ENCODE data around the gene TRAF3. TPM values are rescaled to one million over a fixed set of nuclear protein-coding genes. Genes with fewer than 3 reads are reported as not detected.

The TRAF3 gene
- total RNA-seq, 1 donor, result 19.5 TPM

DNA sequence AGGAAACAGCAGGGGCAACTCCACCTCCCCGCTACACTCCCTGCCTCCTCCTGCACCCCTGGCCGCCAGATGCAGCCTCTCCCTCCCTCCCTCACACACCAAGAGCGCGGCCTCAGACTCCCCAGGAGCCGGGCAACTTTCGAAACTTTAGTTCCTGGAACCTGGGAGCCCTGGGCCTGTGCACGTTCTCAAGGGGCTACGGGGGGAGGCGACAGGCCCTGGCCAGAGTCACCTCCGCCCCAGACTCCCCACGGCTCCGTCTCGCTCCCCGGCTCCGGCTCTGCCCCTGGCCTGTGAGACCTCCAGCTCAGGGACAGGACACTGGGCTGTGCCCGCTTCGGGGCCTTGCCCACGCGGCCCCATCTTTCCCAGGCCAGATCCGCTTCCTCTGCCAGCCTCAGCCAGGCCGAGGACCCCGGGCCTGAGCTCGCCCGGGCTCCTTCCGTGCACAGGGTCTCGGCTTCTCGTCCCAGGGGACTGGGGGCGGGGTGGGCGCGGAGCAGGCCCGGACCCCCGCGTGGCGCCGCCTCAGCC is 150.7 kb downstream of the TRAF3 start:
- peaks cover 6% of the 10 kb centered on the region for H3K4me1 ChIP-seq (ENCODE audit: insufficient read depth, low read length)
- H4K20me1 ChIP-seq (ENCODE audit: insufficient read depth, low read length), result peaks cover 22% of the 10 kb centered on the region
- no peak overlapping the region for H3K27ac ChIP-seq (ENCODE audit: low read depth, low read length)
- H3K36me3 ChIP-seq (ENCODE audit: insufficient read depth, low read length), result peaks cover 1% of the 10 kb centered on the region
- H3K79me2 ChIP-seq (ENCODE audit: insufficient read depth, low read length), result no peaks in the 10 kb centered on the region
- TF ChIP-seq, protein P1, sequence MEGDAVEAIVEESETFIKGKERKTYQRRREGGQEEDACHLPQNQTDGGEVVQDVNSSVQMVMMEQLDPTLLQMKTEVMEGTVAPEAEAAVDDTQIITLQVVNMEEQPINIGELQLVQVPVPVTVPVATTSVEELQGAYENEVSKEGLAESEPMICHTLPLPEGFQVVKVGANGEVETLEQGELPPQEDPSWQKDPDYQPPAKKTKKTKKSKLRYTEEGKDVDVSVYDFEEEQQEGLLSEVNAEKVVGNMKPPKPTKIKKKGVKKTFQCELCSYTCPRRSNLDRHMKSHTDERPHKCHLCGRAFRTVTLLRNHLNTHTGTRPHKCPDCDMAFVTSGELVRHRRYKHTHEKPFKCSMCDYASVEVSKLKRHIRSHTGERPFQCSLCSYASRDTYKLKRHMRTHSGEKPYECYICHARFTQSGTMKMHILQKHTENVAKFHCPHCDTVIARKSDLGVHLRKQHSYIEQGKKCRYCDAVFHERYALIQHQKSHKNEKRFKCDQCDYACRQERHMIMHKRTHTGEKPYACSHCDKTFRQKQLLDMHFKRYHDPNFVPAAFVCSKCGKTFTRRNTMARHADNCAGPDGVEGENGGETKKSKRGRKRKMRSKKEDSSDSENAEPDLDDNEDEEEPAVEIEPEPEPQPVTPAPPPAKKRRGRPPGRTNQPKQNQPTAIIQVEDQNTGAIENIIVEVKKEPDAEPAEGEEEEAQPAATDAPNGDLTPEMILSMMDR (IDR thresholded peaks at IDR 0.05; ENCODE audit: extremely low read depth, low read depth, low read length), result no peak
- peak overlapping the region; percentile 43 for H3K4me3 ChIP-seq (ENCODE audit: insufficient read depth, low read length)
- DNase-seq (ENCODE audit: insufficient read length, low spot score, missing footprints), result no peak
- peaks cover 77% of the 10 kb centered on the region for H3K27me3 ChIP-seq (ENCODE audit: insufficient read depth, low read length)
- no peak overlapping the region for H2AFZ ChIP-seq (ENCODE audit: low read length)
- H3K9me3 ChIP-seq (ENCODE audit: low read depth, low read length), result no peaks in the 10 kb centered on the region
- peak overlapping the region; percentile 45 for H3K4me2 ChIP-seq (ENCODE audit: insufficient read depth, low read length)

DNA sequence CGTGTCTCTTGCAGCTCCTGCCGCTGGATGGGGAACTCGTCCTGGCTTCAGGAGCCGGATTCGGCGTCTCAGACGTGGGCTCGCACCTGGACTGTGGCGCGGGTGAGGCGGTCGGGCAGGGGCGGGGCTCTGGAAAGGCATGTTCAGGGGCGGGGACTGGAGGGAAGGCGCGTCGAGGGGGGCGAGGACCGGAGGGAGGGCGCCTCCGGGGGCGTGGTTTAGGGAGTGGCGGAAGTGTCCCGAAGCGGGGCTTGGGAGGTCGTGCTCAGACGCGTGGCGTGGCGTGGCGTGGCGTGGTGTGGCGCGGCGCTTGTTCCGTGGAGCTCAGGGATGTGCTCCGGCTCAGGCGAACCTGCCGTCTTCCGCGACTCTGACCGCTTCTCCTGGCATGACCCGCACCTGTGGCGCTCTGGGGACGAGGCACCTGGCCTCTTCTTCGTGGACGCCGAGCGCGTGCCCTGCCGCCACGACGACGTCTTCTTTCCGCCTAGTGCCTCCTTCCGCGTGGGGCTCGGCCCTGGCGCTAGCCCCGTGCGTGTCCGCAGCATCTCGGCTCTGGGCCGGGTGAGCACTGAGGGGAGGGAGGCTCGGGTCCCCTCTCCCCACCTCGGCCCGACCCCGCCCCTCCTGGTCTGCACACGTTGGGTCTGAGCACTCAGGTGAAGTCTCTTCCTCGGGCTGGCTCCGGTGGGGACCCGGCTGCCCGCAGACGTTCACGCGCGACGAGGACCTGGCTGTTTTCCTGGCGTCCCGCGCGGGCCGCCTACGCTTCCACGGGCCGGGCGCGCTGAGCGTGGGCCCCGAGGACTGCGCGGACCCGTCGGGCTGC is 151.4 kb downstream of the TRAF3 start:
- peaks cover 6% of the 10 kb centered on the region for H3K4me1 ChIP-seq (ENCODE audit: insufficient read depth, low read length)
- peak overlapping the region; percentile 43 for H3K4me3 ChIP-seq (ENCODE audit: insufficient read depth, low read length)
- no peaks in the 10 kb centered on the region for H3K79me2 ChIP-seq (ENCODE audit: insufficient read depth, low read length)
- peaks cover 70% of the 10 kb centered on the region for H3K27me3 ChIP-seq (ENCODE audit: insufficient read depth, low read length)
- TF ChIP-seq, protein P1 (IDR thresholded peaks at IDR 0.05; ENCODE audit: extremely low read depth, low read depth, low read length), result no peak
- peaks cover 3% of the 10 kb centered on the region for H3K36me3 ChIP-seq (ENCODE audit: insufficient read depth, low read length)
- H2AFZ ChIP-seq (ENCODE audit: low read length), result no peak overlapping the region
- H3K4me2 ChIP-seq (ENCODE audit: insufficient read depth, low read length), result peak overlapping the region; percentile 45
- no peak overlapping the region for H3K27ac ChIP-seq (ENCODE audit: low read depth, low read length)
- DNase-seq (ENCODE audit: insufficient read length, low spot score, missing footprints), result peak; percentile 94
- H3K9me3 ChIP-seq (ENCODE audit: low read depth, low read length), result no peaks in the 10 kb centered on the region
- peaks cover 22% of the 10 kb centered on the region for H4K20me1 ChIP-seq (ENCODE audit: insufficient read depth, low read length)

DNA sequence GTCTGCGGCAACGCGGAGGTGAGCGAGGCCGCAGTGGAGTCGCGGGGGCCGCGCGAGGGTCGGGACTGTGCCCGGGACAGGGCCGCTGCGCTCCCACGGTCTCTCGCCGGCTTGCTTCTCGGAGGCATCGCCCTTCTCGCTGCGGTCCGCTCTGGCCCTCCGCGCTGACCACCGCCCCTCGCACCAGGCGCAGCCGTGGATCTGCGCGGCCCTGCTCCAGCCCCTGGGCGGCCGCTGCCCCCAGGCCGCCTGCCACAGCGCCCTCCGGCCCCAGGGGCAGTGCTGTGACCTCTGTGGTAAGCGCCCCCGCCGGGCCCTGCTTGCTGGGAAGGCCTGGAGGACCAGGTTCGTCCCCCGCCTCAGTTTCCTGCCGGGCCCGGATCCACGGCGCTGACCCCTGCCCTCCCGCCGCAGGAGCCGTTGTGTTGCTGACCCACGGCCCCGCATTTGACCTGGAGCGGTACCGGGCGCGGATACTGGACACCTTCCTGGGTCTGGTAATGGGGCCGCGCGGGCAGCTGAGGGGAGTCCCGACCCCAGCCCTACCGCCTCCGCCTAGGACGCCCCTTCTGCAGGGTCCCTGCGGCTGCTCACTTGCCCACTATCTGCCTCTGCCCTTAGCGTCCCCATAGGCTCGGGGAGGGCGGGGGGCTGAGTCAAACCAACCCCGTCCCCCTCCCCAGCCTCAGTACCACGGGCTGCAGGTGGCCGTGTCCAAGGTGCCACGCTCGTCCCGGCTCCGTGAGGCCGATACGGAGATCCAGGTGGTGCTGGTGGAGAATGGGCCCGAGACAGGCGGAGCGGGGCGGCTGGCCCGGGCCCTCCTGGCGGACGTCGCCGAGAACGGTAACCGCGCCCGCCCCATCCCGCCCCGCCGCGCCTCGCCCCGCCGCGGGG is 152.2 kb downstream of the TRAF3 start:
- peaks cover 25% of the 10 kb centered on the region for H4K20me1 ChIP-seq (ENCODE audit: insufficient read depth, low read length)
- TF ChIP-seq, protein P1 (IDR thresholded peaks at IDR 0.05; ENCODE audit: extremely low read depth, low read depth, low read length), result no peak
- peak overlapping the region; percentile 43 for H3K4me3 ChIP-seq (ENCODE audit: insufficient read depth, low read length)

More for the DNA sequence above, 152.2 kb downstream of the TRAF3 start:
- peaks cover 6% of the 10 kb centered on the region for H3K4me1 ChIP-seq (ENCODE audit: insufficient read depth, low read length)
- H3K27ac ChIP-seq (ENCODE audit: low read depth, low read length), result no peak overlapping the region
- H3K36me3 ChIP-seq (ENCODE audit: insufficient read depth, low read length), result peaks cover 3% of the 10 kb centered on the region
- peak overlapping the region; percentile 45 for H3K4me2 ChIP-seq (ENCODE audit: insufficient read depth, low read length)
- H3K79me2 ChIP-seq (ENCODE audit: insufficient read depth, low read length), result no peaks in the 10 kb centered on the region
- no peaks in the 10 kb centered on the region for H3K9me3 ChIP-seq (ENCODE audit: low read depth, low read length)
- peaks cover 61% of the 10 kb centered on the region for H3K27me3 ChIP-seq (ENCODE audit: insufficient read depth, low read length)
- peak; percentile 88 for DNase-seq (ENCODE audit: insufficient read length, low spot score, missing footprints)
- H2AFZ ChIP-seq (ENCODE audit: low read length), result no peak overlapping the region
